ENCODE results near the gene PIK3C2A. TPM values are rescaled to one million over a fixed set of nuclear protein-coding genes. Genes with fewer than 3 reads are reported as not detected.
"Not testable (repeated sequence)": the region's sequence is repeated elsewhere in the genome, so short reads cannot be mapped to it uniquely, and the experiment has no call there.

PIK3C2A gene
- total RNA-seq, 1 donor from 2014 or later = 35.0 TPM

DNA sequence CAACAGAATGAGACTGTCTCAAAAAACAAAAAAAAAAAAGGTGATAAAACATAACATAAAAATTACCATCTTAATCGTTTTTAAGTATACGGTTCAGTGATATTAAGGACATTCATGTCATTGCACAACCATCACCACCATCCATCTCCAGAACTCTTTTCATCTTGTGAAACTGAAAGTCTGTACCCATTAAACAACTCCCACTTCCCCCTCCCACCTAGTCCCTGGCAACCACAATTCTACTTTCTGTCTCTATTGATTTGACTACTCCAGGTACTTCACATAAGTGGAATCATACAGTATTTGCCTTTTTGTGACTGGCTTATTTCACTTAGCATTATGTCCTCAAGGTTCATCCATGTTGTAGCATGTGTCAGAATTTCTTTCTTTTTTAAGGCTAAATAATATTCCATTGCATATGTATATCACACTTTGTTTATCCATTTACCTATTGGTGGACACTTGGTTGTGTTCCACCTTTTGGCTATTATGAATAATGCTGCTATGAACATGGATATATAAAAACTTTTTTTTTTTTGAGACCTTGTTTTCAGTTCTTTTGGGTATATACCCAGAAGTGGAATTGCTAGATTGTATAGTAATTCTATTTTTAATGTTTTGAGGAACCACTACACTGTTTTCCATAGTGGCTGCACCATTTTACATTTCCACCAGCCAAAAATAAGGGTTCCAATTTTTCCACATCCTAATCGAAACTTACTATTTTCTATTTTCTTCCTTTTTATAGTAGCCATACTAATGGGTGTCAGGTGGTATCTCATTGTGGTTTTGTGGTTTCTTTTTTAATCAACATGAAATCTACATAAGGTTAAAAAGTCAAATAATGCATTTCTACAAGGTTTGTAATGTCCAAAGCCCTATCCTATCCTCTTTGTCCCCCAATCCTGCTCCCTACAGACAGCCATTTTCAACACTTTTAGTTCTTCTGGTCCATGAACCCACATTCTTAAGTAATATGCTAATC, 23.4 kb upstream of the PIK3C2A start:
- TF ChIP-seq, protein P1, sequence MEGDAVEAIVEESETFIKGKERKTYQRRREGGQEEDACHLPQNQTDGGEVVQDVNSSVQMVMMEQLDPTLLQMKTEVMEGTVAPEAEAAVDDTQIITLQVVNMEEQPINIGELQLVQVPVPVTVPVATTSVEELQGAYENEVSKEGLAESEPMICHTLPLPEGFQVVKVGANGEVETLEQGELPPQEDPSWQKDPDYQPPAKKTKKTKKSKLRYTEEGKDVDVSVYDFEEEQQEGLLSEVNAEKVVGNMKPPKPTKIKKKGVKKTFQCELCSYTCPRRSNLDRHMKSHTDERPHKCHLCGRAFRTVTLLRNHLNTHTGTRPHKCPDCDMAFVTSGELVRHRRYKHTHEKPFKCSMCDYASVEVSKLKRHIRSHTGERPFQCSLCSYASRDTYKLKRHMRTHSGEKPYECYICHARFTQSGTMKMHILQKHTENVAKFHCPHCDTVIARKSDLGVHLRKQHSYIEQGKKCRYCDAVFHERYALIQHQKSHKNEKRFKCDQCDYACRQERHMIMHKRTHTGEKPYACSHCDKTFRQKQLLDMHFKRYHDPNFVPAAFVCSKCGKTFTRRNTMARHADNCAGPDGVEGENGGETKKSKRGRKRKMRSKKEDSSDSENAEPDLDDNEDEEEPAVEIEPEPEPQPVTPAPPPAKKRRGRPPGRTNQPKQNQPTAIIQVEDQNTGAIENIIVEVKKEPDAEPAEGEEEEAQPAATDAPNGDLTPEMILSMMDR (IDR thresholded peaks at IDR 0.05; ENCODE audit: insufficient read depth, low read length, severe bottlenecking) = no peak
- no peak overlapping the region for H3K4me3 ChIP-seq (ENCODE audit: low read depth, low read length)
- no peaks in the 10 kb centered on the region for H3K27me3 ChIP-seq (ENCODE audit: control insufficient read depth, insufficient read depth, low read length)
- no peaks in the 10 kb centered on the region for H3K36me3 ChIP-seq (ENCODE audit: control insufficient read depth, insufficient read depth, low read length)
- DNase-seq (ENCODE audit: low read depth) (no peak), FAIRE-seq (no peak)

DNA sequence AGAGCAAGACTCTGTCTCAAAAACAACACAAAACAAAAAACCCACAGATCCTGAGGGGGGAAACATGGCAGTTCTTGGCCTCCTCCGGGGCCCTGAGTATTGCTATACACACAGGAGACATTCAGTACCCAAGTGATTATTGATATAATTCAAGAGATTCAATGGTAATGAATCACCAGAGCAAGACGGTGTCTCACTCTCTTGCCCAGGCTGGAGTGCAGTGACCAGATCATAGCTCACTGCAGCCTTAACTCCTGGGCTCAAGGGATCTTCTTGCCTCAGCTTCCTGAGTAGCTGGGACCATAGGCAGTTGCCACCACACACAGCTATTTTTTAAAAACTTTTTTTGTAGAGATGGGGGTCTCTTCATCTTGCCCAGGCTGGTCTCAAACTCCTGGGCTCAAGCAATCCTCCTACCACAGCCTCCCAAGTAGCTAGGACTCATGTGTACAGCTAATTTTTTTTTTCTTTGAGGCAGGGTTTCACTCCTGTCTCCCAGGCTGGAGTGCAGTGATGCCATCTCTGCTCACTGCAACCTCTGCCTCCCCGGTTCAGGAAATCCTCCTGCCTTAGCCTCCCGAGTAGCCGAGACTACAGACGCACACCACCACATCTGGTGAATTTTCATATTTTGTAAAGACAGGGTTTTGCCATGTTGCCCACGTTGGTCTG, 21.8 kb upstream of the PIK3C2A start:
- TF ChIP-seq, protein P1 (IDR thresholded peaks at IDR 0.05; ENCODE audit: insufficient read depth, low read length, severe bottlenecking) = no peak
- DNase-seq (ENCODE audit: low read depth) = no peak
- Histone ChIP-seq H3K4me3 (ENCODE audit: low read depth, low read length) (no peak overlapping the region), H3K36me3 (ENCODE audit: control insufficient read depth, insufficient read depth, low read length) (no peaks in the 10 kb centered on the region), H3K27me3 (ENCODE audit: control insufficient read depth, insufficient read depth, low read length) (no peaks in the 10 kb centered on the region)
- FAIRE-seq = no peak

DNA sequence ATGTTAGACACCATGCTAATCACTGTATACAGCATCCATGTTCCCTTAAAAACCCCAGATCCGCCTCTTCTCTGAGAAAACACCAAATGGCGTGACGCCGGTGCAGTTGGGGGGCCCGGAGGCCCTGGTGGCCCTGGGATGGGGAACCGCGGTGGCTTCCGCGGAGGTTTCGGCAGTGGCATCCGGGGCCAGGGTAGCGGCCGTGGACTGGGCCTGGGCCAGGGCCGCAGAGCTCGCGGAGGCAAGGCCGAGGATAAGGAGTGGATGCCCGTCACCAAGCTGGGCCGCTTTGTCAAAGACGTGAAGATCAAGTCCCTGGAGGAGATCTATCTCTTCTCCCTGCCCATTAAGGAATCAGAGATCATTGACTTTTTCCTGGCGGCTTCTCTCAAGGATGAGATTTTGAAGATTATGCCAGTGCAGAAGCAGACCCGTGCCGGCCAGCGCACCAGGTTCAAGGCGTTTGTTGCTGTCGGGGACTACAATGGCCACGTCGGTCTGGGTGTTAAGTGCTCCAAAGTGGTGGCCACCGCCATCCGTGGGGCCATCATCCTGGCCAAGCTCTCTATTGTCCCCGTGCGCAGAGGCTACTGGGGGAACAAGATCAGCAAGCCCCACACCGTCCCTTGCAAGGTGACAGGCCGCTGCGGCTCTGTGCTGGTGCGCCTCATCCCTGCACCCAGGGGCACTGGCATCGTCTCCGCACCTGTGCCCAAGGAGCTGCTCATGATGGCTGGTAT, 20.6 kb upstream of the PIK3C2A start:
- not testable (repeated sequence) for H3K36me3 ChIP-seq (ENCODE audit: control insufficient read depth, insufficient read depth, low read length); H3K27me3 ChIP-seq (ENCODE audit: control insufficient read depth, insufficient read depth, low read length); DNase-seq (ENCODE audit: low read depth); FAIRE-seq; H3K4me3 ChIP-seq (ENCODE audit: low read depth, low read length)

DNA sequence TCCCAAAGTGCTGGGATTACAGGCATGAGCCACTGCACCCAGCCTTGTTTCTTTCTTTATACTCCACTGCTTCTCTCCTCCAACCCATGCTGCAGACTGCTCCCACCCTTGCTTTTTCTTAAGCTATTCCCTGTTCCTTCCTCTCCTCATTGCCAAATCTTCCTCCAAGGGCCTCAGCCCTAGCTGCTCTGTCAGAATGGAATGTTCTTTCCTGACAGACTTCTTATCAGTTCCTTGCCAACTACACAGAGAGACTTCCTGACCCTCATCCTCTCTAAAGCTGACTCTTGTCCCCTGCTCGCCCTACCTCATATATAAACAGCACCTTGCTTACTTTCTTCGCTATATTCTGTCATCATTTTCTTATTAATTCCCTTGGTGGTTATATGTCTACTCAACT, 16.9 kb upstream of the PIK3C2A start:
- Histone ChIP-seq H3K27me3 (ENCODE audit: control insufficient read depth, insufficient read depth, low read length) (no peaks in the 10 kb centered on the region), H3K36me3 (ENCODE audit: control insufficient read depth, insufficient read depth, low read length) (no peaks in the 10 kb centered on the region), H3K4me3 (ENCODE audit: low read depth, low read length) (no peak overlapping the region)
- FAIRE-seq (no peak), DNase-seq (ENCODE audit: low read depth) (no peak)
- TF ChIP-seq, protein P1 (IDR thresholded peaks at IDR 0.05; ENCODE audit: insufficient read depth, low read length, severe bottlenecking) = no peak

DNA sequence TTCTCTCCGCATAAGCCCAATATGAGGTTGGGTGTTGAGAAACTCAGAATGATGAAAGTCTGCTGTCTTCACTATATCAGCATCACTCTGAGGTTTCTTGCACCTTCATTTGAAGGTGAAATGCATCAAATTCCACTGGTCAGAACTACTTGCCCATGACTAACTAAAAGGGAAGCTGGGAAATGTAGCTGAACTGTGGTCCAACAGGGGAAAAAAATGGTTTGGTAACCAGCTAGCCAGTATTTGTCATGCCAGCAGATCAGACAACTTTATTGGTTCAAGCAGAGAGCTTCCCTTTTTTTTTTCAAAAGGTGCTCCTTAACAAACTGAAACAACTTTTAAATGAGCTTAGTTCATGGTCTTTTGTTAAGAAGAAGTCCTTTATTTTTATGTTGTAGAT, 14.2 kb upstream of the PIK3C2A start:
- TF ChIP-seq, protein P1 (IDR thresholded peaks at IDR 0.05; ENCODE audit: insufficient read depth, low read length, severe bottlenecking) = no peak
- H3K36me3 ChIP-seq (ENCODE audit: control insufficient read depth, insufficient read depth, low read length) = no peaks in the 10 kb centered on the region
- H3K4me3 ChIP-seq (ENCODE audit: low read depth, low read length) = no peak overlapping the region
- H3K27me3 ChIP-seq (ENCODE audit: control insufficient read depth, insufficient read depth, low read length) = no peaks in the 10 kb centered on the region
- no peak for FAIRE-seq
- no peak for DNase-seq (ENCODE audit: low read depth)

DNA sequence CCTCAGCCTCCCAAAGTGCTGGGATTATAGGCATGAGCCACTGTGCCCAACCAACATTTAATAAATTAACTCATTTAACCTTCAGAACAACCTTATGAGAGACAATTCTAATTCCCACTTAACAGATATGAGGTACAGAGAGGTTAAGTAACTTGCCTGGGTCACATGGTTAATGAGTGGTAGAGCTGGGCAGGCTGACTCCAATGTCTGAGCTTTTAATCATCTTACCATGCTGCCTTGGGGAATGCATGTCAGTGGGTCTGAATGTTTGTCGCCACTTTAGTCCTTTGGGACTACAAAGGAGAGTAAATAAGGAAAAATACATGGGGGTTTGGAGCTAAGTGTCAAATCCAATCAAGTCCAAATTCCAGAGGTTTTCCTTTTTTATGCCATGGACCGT, 11.2 kb upstream of the PIK3C2A start:
- Histone ChIP-seq H3K27me3 (ENCODE audit: control insufficient read depth, insufficient read depth, low read length) (no peaks in the 10 kb centered on the region), H3K4me3 (ENCODE audit: low read depth, low read length) (no peak overlapping the region), H3K36me3 (ENCODE audit: control insufficient read depth, insufficient read depth, low read length) (no peaks in the 10 kb centered on the region)
- DNase-seq (ENCODE audit: low read depth) (peak; percentile 42), FAIRE-seq (no peak)
- TF ChIP-seq, protein P1 (IDR thresholded peaks at IDR 0.05; ENCODE audit: insufficient read depth, low read length, severe bottlenecking) = no peak

Data from bronchial epithelial cell (primary cell).